ENCODE results near the gene TMEM215. TPM values are rescaled to one million over a fixed set of nuclear protein-coding genes. Genes with fewer than 3 reads are reported as not detected.

TMEM215 gene
- total RNA-seq, 6 experiments from 2014 or later: not detected

DNA sequence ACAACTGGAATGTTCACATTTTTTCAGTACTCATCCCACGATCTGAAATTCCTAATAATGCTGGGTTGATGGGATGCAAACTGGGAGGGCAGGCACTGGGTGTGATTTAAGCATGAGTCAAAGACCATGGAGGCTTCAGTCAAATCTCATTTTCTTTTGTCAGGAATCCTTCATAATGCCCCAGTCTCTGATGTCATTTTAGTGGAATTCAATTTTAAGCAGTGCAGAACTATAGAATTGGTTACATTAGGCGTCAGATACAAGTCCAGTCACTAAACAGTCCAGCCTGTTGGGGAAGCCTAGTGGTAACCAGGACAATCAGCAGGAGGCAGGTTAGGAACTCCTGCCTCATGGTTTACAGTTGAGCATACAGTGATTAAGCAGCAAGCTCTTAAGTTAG is 41.0 kb upstream of the TMEM215 start:
- TF ChIP-seq CTCF (IDR thresholded peaks at IDR 0.05): no peak
- DNase-seq: no peak
- H3K36me3 Mint-ChIP-seq (ENCODE audit: low read depth): no peaks in the 10 kb centered on the region
- H3K4me1 Mint-ChIP-seq (ENCODE audit: low read depth): peaks cover 6% of the 10 kb centered on the region; the same call in 1 of the 2 replicates
- H3K27me3 Mint-ChIP-seq (ENCODE audit: insufficient read depth): peaks cover 3% of the 10 kb centered on the region
- H3K27ac Mint-ChIP-seq: no peak overlapping the region
- no peak overlapping the region for H3K4me3 Mint-ChIP-seq
- no peaks in the 10 kb centered on the region for H3K9me3 Mint-ChIP-seq

DNA sequence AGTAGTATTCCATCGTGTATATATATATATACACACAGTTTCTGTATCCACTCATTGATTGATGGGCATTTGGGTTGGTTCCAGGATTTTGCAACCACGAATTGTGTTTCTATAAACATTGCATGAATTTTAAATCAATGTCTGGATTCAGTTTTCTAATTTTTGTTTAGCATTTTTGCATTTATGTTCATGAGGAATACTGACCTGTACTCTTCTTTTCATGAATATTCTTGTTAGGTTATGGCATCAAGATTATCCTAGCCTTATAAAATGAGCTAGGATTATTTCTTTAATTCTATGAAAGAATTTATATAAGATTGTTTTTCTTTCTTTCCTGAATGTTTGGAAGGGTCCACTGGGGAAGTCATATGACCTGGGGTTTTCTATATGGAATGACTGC is 35.3 kb upstream of the TMEM215 start:
- Mint-ChIP-seq H3K27me3 (ENCODE audit: insufficient read depth) (peaks cover 2% of the 10 kb centered on the region; the same call in 1 of the 2 replicates), H3K4me3 (no peak overlapping the region), H3K9me3 (no peaks in the 10 kb centered on the region), H3K27ac (no peak overlapping the region), H3K36me3 (ENCODE audit: low read depth) (no peaks in the 10 kb centered on the region), H3K4me1 (ENCODE audit: low read depth) (no peaks in the 10 kb centered on the region)
- no peak for DNase-seq
- TF ChIP-seq CTCF (IDR thresholded peaks at IDR 0.05): no peak

- no peaks in the 10 kb centered on the region for H3K9me3 Mint-ChIP-seq
- no peak overlapping the region for H3K4me3 Mint-ChIP-seq
- H3K4me1 Mint-ChIP-seq (ENCODE audit: low read depth): no peaks in the 10 kb centered on the region
- TF ChIP-seq CTCF (IDR thresholded peaks at IDR 0.05): no peak
- H3K27me3 Mint-ChIP-seq (ENCODE audit: insufficient read depth): peaks cover 2% of the 10 kb centered on the region; the same call in 1 of the 2 replicates
- no peaks in the 10 kb centered on the region for H3K36me3 Mint-ChIP-seq (ENCODE audit: low read depth)
- H3K27ac Mint-ChIP-seq: no peak overlapping the region
- no peak for DNase-seq
Observed at GRCh38 chr9:32755730-32756129, 27.6 kb upstream of the TMEM215 start.

DNA sequence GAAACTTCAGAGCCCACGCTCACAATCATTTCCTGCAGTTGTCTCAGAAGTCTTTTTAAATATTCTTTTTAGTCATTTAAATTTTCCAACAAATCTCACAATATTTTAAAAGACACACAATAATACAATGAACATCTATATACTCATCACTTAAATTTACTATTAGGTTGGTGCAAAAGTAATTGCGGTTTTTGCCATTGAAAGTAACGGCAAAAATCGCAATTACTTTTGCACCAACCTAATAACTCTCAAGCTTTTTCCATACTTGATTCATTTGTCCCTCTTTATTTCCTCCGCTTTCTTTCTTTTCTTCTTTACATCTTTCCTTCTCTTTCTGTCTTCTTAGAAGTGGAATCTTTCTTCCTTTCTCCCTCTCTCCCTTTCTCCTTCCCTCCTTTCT is 19.2 kb upstream of the TMEM215 start:
- no peak overlapping the region for H3K27ac Mint-ChIP-seq
- H3K36me3 Mint-ChIP-seq (ENCODE audit: low read depth): no peaks in the 10 kb centered on the region
- no peak for DNase-seq
- H3K4me1 Mint-ChIP-seq (ENCODE audit: low read depth): no peaks in the 10 kb centered on the region
- H3K4me3 Mint-ChIP-seq: no peak overlapping the region
- no peaks in the 10 kb centered on the region for H3K9me3 Mint-ChIP-seq
- no peak for TF ChIP-seq CTCF (IDR thresholded peaks at IDR 0.05)
- no peaks in the 10 kb centered on the region for H3K27me3 Mint-ChIP-seq (ENCODE audit: insufficient read depth)

- Mint-ChIP-seq H3K9me3 (no peaks in the 10 kb centered on the region), H3K4me1 (ENCODE audit: low read depth) (no peaks in the 10 kb centered on the region), H3K27ac (no peak overlapping the region), H3K27me3 (ENCODE audit: insufficient read depth) (peaks cover 2% of the 10 kb centered on the region), H3K36me3 (ENCODE audit: low read depth) (no peaks in the 10 kb centered on the region), H3K4me3 (no peak overlapping the region)
- DNase-seq: no peak
- TF ChIP-seq CTCF (IDR thresholded peaks at IDR 0.05): no peak
Observed at GRCh38 chr9:32775283-32775682, 8.1 kb upstream of the TMEM215 start.

GRCh38 chr9:32776201-32776600 is 7.1 kb upstream of the TMEM215 start:
- Mint-ChIP-seq H3K9me3 (no peaks in the 10 kb centered on the region), H3K27ac (no peak overlapping the region), H3K27me3 (ENCODE audit: insufficient read depth) (no peaks in the 10 kb centered on the region; the same call in 1 of the 2 replicates), H3K4me1 (ENCODE audit: low read depth) (no peaks in the 10 kb centered on the region), H3K4me3 (no peak overlapping the region), H3K36me3 (ENCODE audit: low read depth) (no peaks in the 10 kb centered on the region)
- no peak for DNase-seq
- TF ChIP-seq CTCF (IDR thresholded peaks at IDR 0.05): no peak

All from HFFc6 (cell line).